Ishikawa (cell line): ENCODE data around the gene DHRSX.

ENCODE experiments used
- CREB1 ChIP-seq: IDR thresholded peaks from 2 replicates; pipeline ENCODE4 v1.6.1; 2012; ENCODE audit warnings: low read depth
- EGR1 ChIP-seq: IDR thresholded peaks from 2 replicates; pipeline ENCODE4 v1.6.1; 2012
- FOXM1 ChIP-seq: IDR thresholded peaks from 2 replicates; pipeline ENCODE4 v1.6.1; 2012; ENCODE audit warnings: low read depth, borderline replicate concordance
- MAX ChIP-seq: IDR thresholded peaks from 2 replicates; pipeline ENCODE4 v1.6.1; 2012
- RAD21 ChIP-seq: IDR thresholded peaks from 2 replicates; pipeline ENCODE4 v1.6.1; 2012; ENCODE audit warnings: low read depth
- TF ChIP-seq, protein P1 (sequence below): IDR thresholded peaks from 2 replicates; pipeline ENCODE4 v1.6.1; 2012; ENCODE audit warnings: low read depth, mild to moderate bottlenecking
- TF ChIP-seq, protein P2 (sequence below): IDR thresholded peaks from 2 replicates; pipeline ENCODE4 v1.6.1; 2012

DNA sequence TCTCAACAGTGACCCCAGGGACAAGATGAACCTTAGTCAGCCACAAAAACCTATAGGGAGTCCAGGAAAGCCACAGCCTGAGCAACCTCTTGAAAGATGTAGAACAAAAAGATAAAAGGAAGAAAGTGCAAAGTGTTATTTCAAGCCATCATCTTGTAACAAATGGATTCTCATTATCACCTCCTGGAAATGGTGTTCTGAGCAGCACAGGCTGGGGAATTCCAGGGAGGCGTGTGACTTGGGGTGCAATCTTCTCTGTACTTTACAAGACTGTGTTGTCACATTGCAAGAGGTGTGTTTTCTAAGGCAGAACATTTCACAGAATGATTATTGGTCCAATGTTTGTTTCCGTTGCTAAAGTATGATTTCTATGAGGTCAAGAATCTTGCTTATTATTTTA lies 214.0 kb downstream of the DHRSX start:
- TF ChIP-seq, protein P1, sequence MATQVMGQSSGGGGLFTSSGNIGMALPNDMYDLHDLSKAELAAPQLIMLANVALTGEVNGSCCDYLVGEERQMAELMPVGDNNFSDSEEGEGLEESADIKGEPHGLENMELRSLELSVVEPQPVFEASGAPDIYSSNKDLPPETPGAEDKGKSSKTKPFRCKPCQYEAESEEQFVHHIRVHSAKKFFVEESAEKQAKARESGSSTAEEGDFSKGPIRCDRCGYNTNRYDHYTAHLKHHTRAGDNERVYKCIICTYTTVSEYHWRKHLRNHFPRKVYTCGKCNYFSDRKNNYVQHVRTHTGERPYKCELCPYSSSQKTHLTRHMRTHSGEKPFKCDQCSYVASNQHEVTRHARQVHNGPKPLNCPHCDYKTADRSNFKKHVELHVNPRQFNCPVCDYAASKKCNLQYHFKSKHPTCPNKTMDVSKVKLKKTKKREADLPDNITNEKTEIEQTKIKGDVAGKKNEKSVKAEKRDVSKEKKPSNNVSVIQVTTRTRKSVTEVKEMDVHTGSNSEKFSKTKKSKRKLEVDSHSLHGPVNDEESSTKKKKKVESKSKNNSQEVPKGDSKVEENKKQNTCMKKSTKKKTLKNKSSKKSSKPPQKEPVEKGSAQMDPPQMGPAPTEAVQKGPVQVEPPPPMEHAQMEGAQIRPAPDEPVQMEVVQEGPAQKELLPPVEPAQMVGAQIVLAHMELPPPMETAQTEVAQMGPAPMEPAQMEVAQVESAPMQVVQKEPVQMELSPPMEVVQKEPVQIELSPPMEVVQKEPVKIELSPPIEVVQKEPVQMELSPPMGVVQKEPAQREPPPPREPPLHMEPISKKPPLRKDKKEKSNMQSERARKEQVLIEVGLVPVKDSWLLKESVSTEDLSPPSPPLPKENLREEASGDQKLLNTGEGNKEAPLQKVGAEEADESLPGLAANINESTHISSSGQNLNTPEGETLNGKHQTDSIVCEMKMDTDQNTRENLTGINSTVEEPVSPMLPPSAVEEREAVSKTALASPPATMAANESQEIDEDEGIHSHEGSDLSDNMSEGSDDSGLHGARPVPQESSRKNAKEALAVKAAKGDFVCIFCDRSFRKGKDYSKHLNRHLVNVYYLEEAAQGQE = no peak
- TF ChIP-seq MAX = no peak
- no peak for TF ChIP-seq RAD21
- TF ChIP-seq, protein P2, sequence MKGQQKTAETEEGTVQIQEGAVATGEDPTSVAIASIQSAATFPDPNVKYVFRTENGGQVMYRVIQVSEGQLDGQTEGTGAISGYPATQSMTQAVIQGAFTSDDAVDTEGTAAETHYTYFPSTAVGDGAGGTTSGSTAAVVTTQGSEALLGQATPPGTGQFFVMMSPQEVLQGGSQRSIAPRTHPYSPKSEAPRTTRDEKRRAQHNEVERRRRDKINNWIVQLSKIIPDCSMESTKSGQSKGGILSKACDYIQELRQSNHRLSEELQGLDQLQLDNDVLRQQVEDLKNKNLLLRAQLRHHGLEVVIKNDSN = no peak
- no peak for TF ChIP-seq FOXM1
- TF ChIP-seq EGR1 = no peak
- TF ChIP-seq CREB1 = no peak
